GM18502 (cell line): ENCODE measurements around the gene CEP78.
"Not testable (repeated sequence)": the region's sequence is repeated elsewhere in the genome, so short reads cannot be mapped to it uniquely, and the experiment has no call there.

Experiments used
- ATAC-seq: cut with Tn5 transposase; IDR thresholded peaks from one replicate; pipeline ENCODE4 v1.9.1; 2021; ENCODE audit warnings: mild to moderate bottlenecking; ENCODE audit not compliant: unreplicated experiment, poor library complexity

Gene CEP78, protein sequence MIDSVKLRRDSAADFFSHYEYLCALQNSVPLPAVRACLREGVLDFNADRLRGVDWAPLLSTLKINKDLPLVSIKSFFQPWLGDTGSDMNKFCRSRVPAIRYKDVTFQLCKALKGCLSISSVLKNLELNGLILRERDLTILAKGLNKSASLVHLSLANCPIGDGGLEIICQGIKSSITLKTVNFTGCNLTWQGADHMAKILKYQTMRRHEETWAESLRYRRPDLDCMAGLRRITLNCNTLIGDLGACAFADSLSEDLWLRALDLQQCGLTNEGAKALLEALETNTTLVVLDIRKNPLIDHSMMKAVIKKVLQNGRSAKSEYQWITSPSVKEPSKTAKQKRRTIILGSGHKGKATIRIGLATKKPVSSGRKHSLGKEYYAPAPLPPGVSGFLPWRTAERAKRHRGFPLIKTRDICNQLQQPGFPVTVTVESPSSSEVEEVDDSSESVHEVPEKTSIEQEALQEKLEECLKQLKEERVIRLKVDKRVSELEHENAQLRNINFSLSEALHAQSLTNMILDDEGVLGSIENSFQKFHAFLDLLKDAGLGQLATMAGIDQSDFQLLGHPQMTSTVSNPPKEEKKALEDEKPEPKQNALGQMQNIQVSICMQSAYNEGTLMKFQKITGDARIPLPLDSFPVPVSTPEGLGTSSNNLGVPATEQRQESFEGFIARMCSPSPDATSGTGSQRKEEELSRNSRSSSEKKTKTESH

DNA sequence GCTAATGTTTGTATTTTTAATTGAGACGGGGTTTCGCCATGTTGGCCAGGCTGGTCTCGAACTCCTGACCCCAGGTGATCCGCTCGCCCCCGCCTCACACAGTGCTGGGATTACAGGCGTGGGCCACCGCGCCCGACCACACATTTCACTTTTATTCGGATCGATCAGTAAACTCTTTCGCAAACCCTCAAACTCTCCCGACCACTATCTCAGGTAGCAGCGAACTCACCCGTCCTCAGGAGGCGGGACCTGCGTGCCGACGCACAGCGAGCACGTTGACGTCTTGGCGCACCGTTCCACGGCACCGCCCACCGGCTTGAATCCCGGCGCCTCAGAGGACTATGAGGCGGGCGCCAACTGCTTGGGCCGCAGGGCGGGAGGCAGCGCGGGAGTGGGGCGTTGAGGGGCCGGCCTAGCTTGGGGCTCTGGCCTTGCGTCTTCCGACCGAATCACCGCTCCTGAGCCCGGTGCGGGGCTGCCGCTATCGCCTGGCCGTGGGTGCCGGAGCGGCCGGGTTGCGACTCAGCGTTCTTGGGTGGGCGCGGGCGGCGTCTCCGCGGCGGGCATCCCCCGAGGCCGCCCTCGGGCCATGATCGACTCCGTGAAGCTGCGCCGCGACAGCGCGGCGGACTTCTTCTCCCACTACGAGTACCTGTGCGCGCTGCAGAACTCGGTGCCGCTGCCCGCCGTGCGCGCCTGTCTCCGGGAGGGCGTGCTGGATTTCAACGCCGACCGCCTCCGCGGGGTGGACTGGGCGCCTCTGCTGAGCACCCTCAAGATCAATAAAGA lies at the start of gene CEP78:
CEP78 (plus strand) TSS at position 314 of the 789 bp plus-strand sequence; CDS start at position 590, 276 bp downstream.
- ATAC-seq = peak; percentile 98

DNA sequence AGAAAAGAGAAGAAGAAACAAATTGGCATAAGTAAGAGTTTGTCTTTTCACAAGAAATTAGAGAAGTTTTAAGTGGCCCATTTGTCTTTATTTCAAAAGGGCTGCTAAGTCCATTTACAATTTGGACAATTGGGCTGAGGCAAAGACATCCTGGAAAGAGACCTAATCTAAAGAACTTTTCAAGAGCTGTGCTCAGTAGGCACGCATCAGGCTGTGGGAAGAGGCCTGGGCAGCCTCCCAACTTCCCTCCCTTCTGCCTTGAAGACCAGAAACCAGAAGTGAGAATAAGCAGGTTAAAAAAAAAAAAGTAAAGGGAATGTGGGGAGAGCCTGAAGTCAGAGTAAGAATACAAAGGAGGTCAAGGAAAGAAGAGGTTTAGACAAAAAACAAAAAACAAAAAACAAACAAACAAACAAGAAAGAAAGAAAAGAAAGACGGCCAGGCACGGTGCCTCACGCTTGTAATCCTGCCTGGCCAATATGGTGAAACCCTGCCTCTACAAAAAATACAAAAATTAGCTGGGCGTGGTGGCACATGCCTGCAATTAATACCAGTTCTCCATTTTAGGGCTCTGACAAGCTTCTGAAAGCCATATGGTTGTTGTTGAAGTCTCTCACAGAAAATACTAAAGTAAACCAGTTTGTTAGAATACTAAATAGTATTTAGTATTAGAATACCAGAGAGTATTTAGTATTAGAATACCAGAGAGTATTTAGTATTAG lies 48.0 kb upstream of the CEP78 start:
- no peak for ATAC-seq

DNA sequence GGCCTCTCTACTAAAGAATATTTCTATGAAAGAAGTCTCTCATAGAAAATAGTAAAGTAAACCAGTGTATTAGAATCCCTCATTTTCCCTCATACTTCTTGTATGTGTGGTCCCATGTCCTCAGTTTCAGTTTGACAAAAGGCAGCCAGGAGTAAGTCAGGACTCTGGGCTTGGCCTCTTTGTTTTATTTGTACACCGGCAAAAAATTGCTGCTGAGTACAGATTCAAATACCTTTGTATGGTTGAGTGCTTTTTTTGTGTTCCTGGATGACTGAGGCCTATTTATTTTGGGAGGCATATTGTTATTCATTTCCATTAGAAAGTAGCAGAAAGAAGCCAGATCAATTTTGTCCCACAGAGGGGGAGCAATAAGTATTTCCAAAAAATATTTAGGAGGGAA lies 47.3 kb upstream of the CEP78 start:
- no peak for ATAC-seq

DNA sequence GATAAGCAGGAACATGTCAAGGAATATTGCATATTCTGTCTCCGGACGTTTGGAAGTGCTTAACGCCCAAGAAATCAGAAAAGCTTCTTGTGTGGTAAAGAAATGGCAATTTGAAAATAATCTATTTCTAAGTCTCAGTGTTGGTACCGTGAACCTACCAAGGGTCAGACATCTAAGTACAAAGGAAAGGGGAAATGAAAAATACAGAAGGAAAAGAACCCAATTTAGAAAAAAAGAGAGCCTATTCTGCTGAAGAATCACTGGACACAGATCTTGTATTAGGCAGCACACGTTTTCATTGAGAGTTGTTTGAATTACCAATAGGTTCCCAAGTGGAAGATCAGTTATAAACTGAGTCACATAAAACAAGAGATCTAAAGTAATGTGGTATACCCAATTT lies 46.9 kb upstream of the CEP78 start:
- ATAC-seq = no peak

DNA sequence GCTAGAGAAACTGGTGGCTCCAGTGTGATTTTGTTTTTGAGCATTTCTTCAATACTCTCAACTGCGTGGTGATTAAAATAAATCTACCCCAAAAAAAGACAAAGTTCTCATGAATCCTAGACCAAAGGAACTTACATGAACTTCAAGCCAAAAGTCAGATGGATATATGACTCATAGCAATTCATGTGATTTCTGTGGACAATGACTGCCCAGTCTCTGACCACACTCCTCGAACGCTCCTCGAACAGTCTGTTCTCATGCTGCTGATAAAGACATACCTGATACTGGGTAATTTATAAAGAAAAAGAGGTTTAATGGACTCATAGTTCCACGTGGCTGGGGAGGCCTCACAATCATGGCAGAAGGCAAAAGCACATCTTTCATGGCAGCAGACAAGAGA lies 46.4 kb upstream of the CEP78 start:
- ATAC-seq = no peak

DNA sequence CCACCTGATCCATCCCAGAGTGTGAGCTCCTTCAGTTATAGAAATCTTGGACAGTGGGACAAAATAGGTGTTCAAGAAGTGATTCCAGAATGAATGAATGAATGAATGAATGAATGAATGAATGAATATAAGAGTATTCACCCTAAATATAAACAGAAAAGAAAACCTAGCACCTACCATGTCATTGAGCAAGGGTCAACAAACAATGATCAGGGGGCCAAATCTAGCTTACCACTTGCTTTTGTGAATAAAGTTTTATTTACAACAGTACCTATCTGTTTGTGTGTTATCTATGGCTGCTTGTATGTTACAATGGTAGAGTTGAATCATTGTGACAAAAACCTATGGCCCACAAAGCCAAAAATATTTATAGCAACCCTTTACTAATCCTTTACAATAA lies 43.9 kb upstream of the CEP78 start:
- no peak for ATAC-seq

DNA sequence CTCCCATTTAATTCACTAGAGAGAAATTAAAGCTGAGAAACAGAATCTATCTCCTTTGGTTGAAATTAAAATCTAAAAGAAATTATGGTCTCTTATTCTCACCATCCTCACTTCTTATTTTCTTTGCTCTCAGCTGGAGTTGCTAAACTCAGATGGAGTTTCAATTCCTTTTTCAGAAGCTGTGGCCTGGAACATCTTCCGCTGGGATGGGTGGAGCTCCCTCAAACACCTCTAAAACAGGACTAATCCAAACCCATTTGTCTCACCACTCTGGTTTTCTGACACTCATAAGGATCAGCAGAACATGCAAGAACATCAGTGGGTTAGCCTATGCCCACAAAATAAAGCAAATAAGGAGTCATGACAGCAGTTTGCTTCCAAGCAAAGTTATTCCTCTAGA lies 39.6 kb upstream of the CEP78 start:
- peak; percentile 73 for ATAC-seq

DNA sequence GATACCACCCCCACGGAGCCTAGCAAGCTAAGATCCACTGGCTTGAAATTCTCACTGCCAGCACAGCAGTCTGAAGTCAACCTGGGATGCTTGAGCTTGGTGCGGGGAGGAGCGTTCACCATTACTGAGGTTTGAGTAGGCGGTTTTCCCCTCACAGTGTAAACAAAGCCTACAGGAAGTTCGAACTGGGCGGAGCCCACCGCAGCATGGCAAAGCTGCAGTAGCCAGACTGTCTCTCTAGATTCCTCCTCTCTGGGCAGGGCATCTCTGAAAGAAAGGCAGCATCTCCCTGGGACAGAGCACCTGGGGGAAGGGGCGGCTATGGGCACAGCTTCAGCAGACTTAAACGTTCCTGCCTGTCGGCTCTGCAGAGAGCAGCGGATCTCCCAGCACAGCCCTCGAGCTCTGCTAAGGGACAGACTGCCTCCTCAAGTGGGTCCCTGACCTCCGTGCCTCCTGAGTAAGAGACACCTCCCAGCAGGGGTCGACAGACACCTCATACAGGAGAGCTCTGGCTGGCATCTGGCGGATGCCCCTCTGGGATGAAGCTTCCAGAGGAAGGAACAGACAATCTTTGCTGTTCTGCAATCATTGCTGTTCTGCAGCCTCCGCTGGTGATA lies 34.6 kb upstream of the CEP78 start:
- ATAC-seq = peak; percentile 89

DNA sequence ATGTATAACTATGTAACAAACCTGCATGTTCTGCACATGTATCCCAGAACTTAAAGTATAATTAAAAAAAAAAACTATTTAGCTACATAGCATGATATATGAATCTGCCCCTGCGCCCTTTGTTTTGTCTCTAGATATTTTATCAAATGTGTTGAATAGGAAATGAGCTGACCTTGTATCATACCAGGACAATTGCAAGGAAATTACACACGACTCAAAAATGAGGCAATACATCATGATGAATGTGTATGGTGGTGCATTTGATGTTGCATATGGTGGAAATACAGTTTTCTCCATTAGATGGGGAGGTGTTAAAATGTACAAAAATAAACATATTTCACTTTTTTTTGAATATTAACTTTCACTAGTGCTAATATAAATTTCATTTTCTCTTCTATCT lies 28.6 kb upstream of the CEP78 start:
- no peak for ATAC-seq

DNA sequence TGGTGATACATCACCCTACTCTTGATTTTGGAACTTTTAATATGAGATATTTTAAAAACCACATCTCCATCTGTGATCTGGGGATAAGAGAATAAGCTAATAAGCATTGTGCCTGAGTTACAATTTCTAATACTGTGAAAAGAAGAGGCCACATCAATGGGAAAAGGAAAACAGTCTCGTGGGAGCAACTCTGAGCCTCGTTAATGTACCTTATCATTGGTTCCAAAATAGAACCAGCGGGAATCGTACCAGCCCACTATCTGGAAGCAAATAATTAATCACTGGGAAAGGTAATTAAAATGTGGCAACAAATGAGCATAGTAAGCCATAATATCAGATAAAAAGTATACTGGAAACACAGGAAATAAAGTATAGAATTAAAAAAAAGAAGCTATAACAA lies 28.0 kb upstream of the CEP78 start:
- no peak for ATAC-seq

DNA sequence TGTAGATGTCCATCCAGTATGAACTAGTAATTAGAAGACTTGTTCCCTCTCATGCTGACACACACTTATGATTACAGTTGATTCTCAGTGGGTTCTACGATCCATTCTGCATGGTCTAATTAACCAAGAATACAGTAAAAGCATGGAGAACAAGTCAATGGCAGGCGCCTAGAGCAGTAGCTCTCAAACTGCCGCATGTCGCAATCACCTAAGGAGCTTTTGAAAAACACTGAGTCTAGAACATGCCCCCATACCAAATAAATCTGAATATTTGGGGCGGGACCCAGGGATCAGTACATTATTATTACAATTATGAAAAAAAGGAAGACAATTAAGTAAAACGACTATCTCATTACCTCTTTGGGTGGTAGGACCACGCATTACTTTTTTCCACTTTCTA lies 26.7 kb upstream of the CEP78 start:
- ATAC-seq = no peak

DNA sequence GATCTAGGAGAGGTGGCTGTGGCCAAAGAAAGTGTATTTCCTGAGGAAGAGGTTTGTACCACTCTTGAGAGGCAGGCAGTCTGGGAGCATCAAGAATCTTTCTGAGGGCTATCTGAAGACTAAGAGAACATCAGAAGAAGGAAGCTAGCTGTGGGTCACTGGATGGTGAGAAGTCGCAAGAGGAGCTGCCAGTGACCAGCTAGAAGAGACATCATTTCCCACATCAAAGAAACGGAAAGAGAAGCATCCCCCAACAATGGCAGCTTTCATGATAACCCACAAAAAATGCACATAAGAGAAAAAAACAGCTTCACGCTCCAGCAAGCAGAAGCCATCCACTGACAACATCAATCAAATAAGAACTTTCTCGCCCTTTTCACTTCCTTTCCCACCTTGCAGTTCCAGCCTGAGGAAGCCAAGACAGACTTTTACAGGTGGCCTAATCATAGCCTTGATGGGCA lies 25.0 kb upstream of the CEP78 start:
- peak; percentile 75 for ATAC-seq

DNA sequence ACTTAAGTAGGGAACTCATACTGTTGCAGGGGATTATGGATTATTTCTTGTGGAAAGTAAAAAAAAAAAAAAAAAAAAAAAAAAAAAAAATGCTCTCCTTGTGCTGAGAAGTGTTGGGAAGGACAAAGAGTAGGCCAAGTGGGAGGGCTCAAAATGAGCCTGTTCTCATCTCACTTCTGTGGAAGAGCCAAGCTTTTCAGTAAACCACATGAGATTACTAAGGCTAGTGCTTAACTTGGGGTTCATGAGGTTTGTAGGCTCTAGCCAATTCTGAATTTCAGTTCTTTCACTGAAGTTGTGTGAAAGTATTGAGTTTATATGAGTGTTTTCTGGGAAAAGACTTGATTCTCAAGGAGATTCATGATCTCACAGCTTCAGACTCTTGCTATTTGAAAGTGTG lies 23.0 kb upstream of the CEP78 start:
- no peak for ATAC-seq

DNA sequence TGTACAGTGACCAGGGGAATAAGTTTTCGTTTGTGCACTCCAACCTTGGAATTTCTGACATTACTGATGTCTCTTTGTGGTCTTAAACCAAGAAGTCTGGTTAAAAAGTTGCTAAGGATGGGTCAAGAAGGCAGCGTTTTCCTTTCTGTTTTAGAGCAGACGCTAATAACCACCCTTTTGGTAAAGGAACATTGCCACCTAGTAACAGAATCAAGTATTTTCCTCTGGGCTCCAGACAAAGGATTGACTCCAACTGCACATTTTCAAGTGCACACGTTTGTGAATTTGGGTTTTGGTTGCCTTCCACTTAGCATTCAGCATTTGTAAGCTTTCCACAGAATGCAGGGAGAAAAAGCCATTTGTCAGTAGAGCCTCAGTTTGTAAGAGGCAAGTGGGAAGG lies 22.2 kb upstream of the CEP78 start:
- ATAC-seq = peak; percentile 51

DNA sequence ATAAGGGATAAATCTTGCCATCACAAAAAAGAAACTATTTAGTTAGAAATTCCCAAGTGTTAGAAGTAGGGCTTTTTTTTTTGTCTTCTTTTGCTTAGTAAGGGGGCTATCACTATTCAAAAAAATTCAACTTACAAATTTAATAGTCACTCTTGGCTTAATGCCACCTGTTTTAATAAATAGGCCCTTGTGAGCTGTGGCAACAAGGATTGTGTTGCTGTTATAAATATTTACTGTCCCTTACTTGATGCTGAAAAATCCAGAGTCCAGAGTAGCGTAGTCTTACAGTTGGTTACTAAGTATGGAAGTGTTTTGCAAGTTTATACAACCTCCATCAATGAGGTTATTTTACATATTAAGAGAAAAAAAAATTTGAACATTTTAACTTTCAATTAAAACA lies 21.4 kb upstream of the CEP78 start:
- ATAC-seq = no peak

DNA sequence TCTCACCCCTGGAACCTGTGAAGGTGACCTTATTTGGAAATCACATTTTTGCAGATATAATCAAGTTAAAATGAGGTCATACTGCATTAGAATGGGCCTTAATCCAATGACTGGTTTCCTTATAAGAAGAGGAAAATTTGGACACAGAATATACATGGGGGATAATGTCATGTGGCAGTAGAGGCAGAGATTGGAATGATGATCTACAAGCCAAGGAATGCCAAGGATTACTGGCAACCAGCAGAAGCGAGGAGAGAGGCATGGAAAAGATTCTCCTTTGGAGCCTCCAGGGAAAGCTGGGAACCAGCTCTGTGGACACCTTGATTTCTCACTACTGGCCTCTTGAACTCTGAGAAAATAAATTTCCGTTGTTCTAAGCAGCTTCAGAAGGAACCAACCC lies 20.2 kb upstream of the CEP78 start:
- no peak for ATAC-seq

DNA sequence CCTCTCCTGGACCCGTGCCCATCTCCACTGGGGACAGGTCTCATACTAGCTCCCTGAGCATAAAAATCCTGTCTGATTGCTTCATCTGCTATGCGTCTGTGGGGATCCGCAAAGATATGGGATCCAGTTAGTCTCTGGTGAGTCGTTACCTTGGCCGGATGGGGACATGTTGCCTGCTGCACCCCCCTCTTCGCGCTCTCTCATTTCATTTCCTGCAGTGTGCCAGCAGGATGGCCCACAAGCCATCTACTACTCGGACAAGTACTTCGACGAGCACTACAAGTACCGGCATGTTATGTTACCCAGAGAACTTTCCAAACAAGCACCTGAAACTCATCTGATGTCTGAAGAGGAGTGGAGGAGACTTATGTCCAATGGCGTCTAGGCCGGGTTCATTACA lies 17.0 kb upstream of the CEP78 start:
- no peak for ATAC-seq

DNA sequence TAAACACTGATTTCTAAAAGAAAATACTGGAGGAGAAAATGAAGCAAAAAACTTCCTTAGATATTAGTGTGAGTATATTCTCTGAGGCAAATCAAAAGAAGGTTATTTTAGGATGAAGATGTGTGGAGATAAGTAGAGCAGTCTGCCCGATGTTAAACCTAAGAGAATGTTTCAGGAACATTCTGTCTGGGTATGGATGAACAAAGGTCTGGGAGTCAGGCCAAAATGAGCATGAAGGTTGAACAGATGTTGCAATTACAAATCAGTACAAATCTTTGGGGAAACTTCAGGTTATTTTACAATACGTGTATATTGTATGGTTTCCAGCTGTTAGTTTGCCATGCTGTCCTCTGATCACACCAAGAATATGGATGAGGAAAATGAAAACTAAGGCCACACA lies 14.4 kb upstream of the CEP78 start:
- no peak for ATAC-seq

DNA sequence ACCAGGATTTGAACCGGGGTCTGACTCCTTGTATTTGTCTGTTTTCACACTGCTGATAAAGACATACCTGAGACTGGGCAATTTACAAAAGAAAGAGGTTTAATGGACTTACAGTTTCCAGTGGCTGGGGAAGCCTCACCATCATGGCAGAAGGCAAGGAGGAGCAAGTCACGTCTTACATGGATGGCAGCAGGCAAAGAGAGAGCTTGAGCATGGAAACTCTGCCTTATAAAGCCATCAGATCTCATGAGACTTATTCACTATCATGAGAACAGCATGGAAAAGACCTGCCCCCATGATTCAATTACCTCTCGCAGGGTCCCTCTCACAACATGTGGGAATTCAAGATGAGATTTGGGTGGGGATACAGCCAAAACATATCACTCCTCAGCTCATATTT lies 14.0 kb upstream of the CEP78 start:
- ATAC-seq = not testable (repeated sequence)

DNA sequence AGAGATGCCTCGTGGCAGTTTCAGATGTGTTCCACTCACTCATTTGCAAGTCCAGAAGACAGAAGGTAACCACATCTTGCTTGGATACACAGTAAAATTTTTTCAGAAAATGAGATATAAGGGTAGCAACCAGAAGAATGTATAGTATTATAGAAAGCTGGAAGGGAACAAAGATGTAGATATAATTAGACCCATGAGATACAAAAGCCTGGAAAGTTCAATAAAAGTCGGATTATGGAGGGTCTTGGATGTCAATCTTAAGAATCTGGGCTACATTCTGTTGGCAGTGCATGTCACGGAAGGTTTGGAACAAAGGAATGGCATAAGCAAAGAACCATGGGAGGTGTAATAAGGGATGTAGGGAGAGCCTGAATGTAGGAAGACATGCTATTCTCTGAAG lies 5.1 kb upstream of the CEP78 start:
- ATAC-seq = no peak
